GM23338 (cell line): ENCODE data around the gene NCKAP5. TPM values are rescaled to one million over a fixed set of nuclear protein-coding genes. Genes with fewer than 3 reads are reported as not detected.
"Not testable (repeated sequence)": the region's sequence is repeated elsewhere in the genome, so short reads cannot be mapped to it uniquely, and the experiment has no call there.

Experiments used
- ATAC-seq: fragments of 200-7000 bp; cut with Tn5 transposase; 3 replicates; pipeline ENCODE4 v1.9.1; 2020
- DNase-seq: peaks from one replicate; pipeline ENCODE4 v3.0.0-alpha.2; 2015; ENCODE audit warnings: low spot score
- H2AFZ ChIP-seq: fragments of 200-600 bp; sonication (generic); 2 replicates; pipeline ENCODE4 v1.8.0; 2016; ENCODE audit warnings: antibody characterized with exemption, mild to moderate bottlenecking, moderate library complexity
- H3F3A ChIP-seq: fragments of 200-600 bp; sonication (generic); replicated peaks from 2 replicates; pipeline ENCODE4 v1.8.0; 2017; ENCODE audit warnings: antibody characterized with exemption, mixed run types, low read depth
- H3K27ac ChIP-seq: fragments of 200-600 bp; sonication (generic); 2 replicates; pipeline ENCODE4 v1.6.1; 2016; ENCODE audit warnings: low read depth
- H3K27me3 ChIP-seq: fragments of 200-600 bp; sonication (generic); 2 replicates; pipeline ENCODE4 v1.8.0; 2016; ENCODE audit warnings: mild to moderate bottlenecking, mixed run types, moderate library complexity; ENCODE audit not compliant: insufficient read depth
- H3K36me3 ChIP-seq: fragments of 200-600 bp; sonication (generic); 2 replicates; pipeline ENCODE4 v1.8.0; 2016; ENCODE audit warnings: mild to moderate bottlenecking; ENCODE audit not compliant: insufficient read depth
- H3K4me1 ChIP-seq: fragments of 200-600 bp; sonication (generic); 2 replicates; pipeline ENCODE4 v1.8.0; 2016; ENCODE audit warnings: mild to moderate bottlenecking, moderate library complexity; ENCODE audit not compliant: insufficient read depth
- H3K4me2 ChIP-seq: fragments of 200-600 bp; sonication (generic); 2 replicates; pipeline ENCODE4 v1.7.1; 2017; ENCODE audit warnings: mixed run types
- H3K4me3 ChIP-seq: fragments of 200-600 bp; sonication (generic); 2 replicates; pipeline ENCODE4 v1.6.1; 2016; ENCODE audit warnings: mixed run types
- H3K79me2 ChIP-seq: fragments of 200-600 bp; sonication (generic); replicated peaks from 2 replicates; pipeline ENCODE4 v1.8.0; 2017; ENCODE audit warnings: mild to moderate bottlenecking; ENCODE audit not compliant: insufficient read depth
- H3K9me2 ChIP-seq: fragments of 200-600 bp; sonication (generic); 2 replicates; pipeline ENCODE4 v1.8.0; 2017; ENCODE audit not compliant: insufficient read depth
- H4K20me1 ChIP-seq: fragments of 200-600 bp; sonication (generic); replicated peaks from 2 replicates; pipeline ENCODE4 v1.8.0; 2017; ENCODE audit warnings: mild to moderate bottlenecking; ENCODE audit not compliant: insufficient read depth
- H3K27ac Mint-ChIP-seq: 2 replicates; pipeline ENCODE4 v1.8.0; 2020; ENCODE audit warnings: inconsistent platforms, mild to moderate bottlenecking, moderate library complexity, mixed read lengths
- H3K27me3 Mint-ChIP-seq: 3 replicates; pipeline ENCODE4 v1.8.0; 2022; ENCODE audit warnings: low read depth, mild to moderate bottlenecking, moderate library complexity, mixed read lengths, inconsistent platforms; ENCODE audit not compliant: insufficient read depth, poor library complexity
- H3K36me3 Mint-ChIP-seq: 3 replicates; pipeline ENCODE4 v1.8.0; 2021; ENCODE audit warnings: low read depth, mild to moderate bottlenecking, inconsistent platforms, moderate library complexity, mixed read lengths
- H3K4me1 Mint-ChIP-seq: 3 replicates; pipeline ENCODE4 v1.8.0; 2020; ENCODE audit warnings: mild to moderate bottlenecking, inconsistent platforms, mixed read lengths
- H3K4me3 Mint-ChIP-seq: 3 replicates; pipeline ENCODE4 v1.8.0; 2021; ENCODE audit warnings: moderate library complexity, mild to moderate bottlenecking, inconsistent platforms, mixed read lengths
- H3K9me3 Mint-ChIP-seq: 3 replicates; pipeline ENCODE4 v1.8.0; 2020; ENCODE audit warnings: moderate library complexity, mild to moderate bottlenecking, inconsistent platforms, mixed read lengths
- CTCF ChIP-seq, 2 experiments: fragments of 200-600 bp in 1 of 2; sonication (generic) in 1 of 2; conservative IDR thresholded peaks; 2 replicates each; pipeline versions ENCODE4 v1.5.1 to v1.6.1; 2016 to 2017; ENCODE audit warnings: antibody characterized with exemption in 2 of 2, low read depth in 2 of 2, mild to moderate bottlenecking in 2 of 2, moderate library complexity in 1 of 2
- ETS1 ChIP-seq: IDR thresholded peaks from 2 replicates; pipeline ENCODE4 v1.6.1; 2016; ENCODE audit warnings: antibody characterized with exemption
- EZH2 ChIP-seq: fragments of 200-600 bp; sonication (generic); IDR thresholded peaks from one replicate; pipeline ENCODE4 v1.8.0; 2017; ENCODE audit warnings: antibody characterized with exemption, mild to moderate bottlenecking, low read depth; ENCODE audit not compliant: unreplicated experiment
- EZH2phosphoT487 ChIP-seq: fragments of 200-600 bp; sonication (generic); IDR thresholded peaks from one replicate; pipeline ENCODE4 v1.8.1; 2018; ENCODE audit warnings: antibody characterized with exemption; ENCODE audit not compliant: unreplicated experiment
- NANOG ChIP-seq: IDR thresholded peaks from 2 replicates; pipeline ENCODE4 v1.6.1; 2016; ENCODE audit warnings: antibody characterized with exemption, borderline replicate concordance
- POLR2AphosphoS5 ChIP-seq: IDR thresholded peaks from 2 replicates; pipeline ENCODE4 v1.6.1; 2016; ENCODE audit warnings: antibody characterized with exemption, low read depth
- REST ChIP-seq: IDR thresholded peaks from one replicate; pipeline ENCODE4 v1.6.1; 2018; ENCODE audit warnings: antibody characterized with exemption; ENCODE audit not compliant: unreplicated experiment
- STAT1 ChIP-seq: IDR thresholded peaks from one replicate; pipeline ENCODE4 v1.6.1; 2016; ENCODE audit warnings: antibody characterized with exemption; ENCODE audit not compliant: unreplicated experiment
- ZNF114 ChIP-seq: fragments of 250-450 bp; sonication (Bioruptor Pico); IDR thresholded peaks from 2 replicates; pipeline ENCODE4 v1.5.0; 2020; ENCODE audit warnings: mild to moderate bottlenecking, moderate library complexity
- ZNF331 ChIP-seq: fragments of 250-450 bp; sonication (Bioruptor Pico); IDR thresholded peaks from 2 replicates; pipeline ENCODE4 v1.5.0; 2020; ENCODE audit warnings: low read depth, mild to moderate bottlenecking, moderate library complexity
- polyA plus RNA-seq: library from polyadenylated mRNA; unstranded; fragments of >200 nt; fragmentation: Nextera tagmentation; extraction: Ambion mirVana; gene quantifications from 2 replicates; pipeline ENCODE4 v1.2.1, GENCODE V29; 2016
- total RNA-seq: library from RNA; depleted of rRNA; stranded (reverse); fragments of >200 nt; shearing (Covaris generic); gene quantifications from 2 replicates; pipeline ENCODE4 v1.2.3, GENCODE V29; 2014

NCKAP5 gene
- total and polyA plus RNA-seq, 2 experiments from 2014 or later: 0.34 to 0.73 TPM

GRCh38 chr2:133209325-133209724 is 358.9 kb downstream of the NCKAP5 start (continued):
- no peak for TF ChIP-seq REST
- no peak for TF ChIP-seq ZNF331 (CRISPR knock-in tag)
- TF ChIP-seq ZNF114 (CRISPR knock-in tag): no peak
- TF ChIP-seq NANOG: no peak
- no peak for TF ChIP-seq ETS1
- no peak for TF ChIP-seq STAT1
- no peak for TF ChIP-seq EZH2
- no peak for TF ChIP-seq POLR2AphosphoS5

GRCh38 chr2:133206666-133207065 is 361.6 kb downstream of the NCKAP5 start:
- H3K27me3 Mint-ChIP-seq, H3K27ac ChIP-seq, H3K4me3 ChIP-seq, H3K4me2 ChIP-seq, H2AFZ ChIP-seq, H3K4me3 Mint-ChIP-seq, H4K20me1 ChIP-seq, ATAC-seq, H3K4me1 ChIP-seq, H3F3A ChIP-seq, H3K4me1 Mint-ChIP-seq, H3K27me3 ChIP-seq, H3K9me2 ChIP-seq, H3K27ac Mint-ChIP-seq, H3K79me2 ChIP-seq: not testable (repeated sequence)
- Mint-ChIP-seq H3K9me3 (peaks cover 33% of the 10 kb centered on the region), H3K36me3 (peaks cover 20% of the 10 kb centered on the region; the same call in 2 of the 3 replicates)
- peak; percentile 12 for DNase-seq
- peaks cover 16% of the 10 kb centered on the region; the same call in 1 of the 2 replicates for H3K36me3 ChIP-seq

- no peaks in the 10 kb centered on the region for H3K27me3 ChIP-seq
- H3K27ac ChIP-seq: no peak overlapping the region
- no peaks in the 10 kb centered on the region for H3K27me3 Mint-ChIP-seq
- TF ChIP-seq ZNF114 (CRISPR knock-in tag) (no peak), NANOG (no peak), EZH2phosphoT487 (no peak), CTCF (conservative IDR thresholded peaks at IDR 0.05; ENCODE audit: low read depth in 2 of 2) (no peak)
- no peaks in the 10 kb centered on the region for H3K9me2 ChIP-seq
- no peaks in the 10 kb centered on the region for H3K4me1 Mint-ChIP-seq
- no peaks in the 10 kb centered on the region for H4K20me1 ChIP-seq
- no peaks in the 10 kb centered on the region for H3K79me2 ChIP-seq
- peaks cover 35% of the 10 kb centered on the region for H3K9me3 Mint-ChIP-seq
- peaks cover 16% of the 10 kb centered on the region; the same call in 1 of the 2 replicates for H3K36me3 ChIP-seq
- DNase-seq: no peak
- no peak overlapping the region for H3K4me3 ChIP-seq
- H3K4me2 ChIP-seq: no peak overlapping the region
- no peaks in the 10 kb centered on the region for H3F3A ChIP-seq
- H3K4me1 ChIP-seq: no peaks in the 10 kb centered on the region
- ATAC-seq: no peak
- H3K27ac Mint-ChIP-seq: no peak overlapping the region
- H2AFZ ChIP-seq: no peak overlapping the region
- no peak overlapping the region for H3K4me3 Mint-ChIP-seq
- peaks cover 20% of the 10 kb centered on the region; the same call in 2 of the 3 replicates for H3K36me3 Mint-ChIP-seq
Measured at GRCh38 chr2:133204421-133204820, 363.8 kb downstream of the NCKAP5 start.
